HG02852 (cell line): ENCODE measurements around the gene ADORA2A.

ENCODE experiments used
- ATAC-seq: cut with Tn5 transposase; IDR thresholded peaks from one replicate; pipeline ENCODE4 v1.9.1; 2021; ENCODE audit warnings: mild to moderate bottlenecking, moderate library complexity; ENCODE audit not compliant: unreplicated experiment

Gene ADORA2A

DNA sequence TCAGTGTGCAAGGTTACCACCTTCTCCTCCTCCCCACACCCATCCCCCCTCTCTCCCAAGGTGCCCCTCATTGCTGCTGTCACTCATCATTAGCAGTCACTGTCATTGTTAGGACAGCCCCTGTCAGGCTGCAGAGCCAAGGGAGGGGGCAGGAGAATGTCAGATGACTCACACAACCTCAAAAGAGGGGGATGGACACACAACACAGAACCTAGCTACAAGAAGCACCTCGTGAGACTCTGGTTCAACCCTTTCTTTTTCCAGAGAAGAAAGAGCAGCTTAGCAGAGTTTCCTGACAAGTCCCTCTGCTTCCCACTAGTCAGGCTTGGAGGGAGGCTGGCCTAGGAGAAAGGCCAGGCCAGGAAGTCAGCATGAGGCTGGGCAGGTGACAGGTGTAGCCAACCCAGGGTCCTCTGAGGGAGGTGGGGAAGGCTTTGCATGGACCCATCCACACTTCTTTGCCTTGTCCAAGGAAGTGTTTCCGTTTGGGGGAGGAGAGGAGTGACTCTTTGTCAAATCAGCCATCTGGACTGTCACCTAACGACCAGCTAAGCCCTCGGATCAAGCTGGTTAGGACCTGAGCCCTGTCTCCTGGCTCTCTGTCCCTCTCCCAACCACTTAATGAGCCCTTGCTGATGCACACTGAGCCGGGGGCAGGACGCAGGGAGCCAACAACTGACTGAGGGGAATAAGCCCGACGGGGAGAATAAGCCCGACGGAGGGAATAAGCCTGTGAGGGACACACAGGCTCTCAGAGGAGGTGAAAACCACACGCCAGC lies 18.3 kb downstream of the ADORA2A start:
- ATAC-seq: no peak

DNA sequence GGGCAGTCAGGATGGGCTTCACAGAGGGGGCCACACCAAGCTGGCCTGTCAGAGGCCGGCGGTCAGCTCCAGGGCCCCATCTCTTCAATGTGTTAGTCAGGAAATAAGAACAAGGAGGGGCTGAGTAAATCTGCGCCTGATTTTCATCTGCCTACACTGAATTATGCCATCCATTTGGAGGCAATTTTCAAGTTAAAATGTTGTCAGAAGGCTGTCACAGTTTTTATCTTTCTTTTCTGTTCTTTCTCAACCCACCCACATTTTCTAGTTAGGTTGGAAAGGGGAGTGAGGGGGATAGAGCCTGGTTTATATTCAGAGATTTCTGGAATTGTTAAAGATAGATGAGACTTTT lies 18.8 kb downstream of the ADORA2A start:
- ATAC-seq: no peak

DNA sequence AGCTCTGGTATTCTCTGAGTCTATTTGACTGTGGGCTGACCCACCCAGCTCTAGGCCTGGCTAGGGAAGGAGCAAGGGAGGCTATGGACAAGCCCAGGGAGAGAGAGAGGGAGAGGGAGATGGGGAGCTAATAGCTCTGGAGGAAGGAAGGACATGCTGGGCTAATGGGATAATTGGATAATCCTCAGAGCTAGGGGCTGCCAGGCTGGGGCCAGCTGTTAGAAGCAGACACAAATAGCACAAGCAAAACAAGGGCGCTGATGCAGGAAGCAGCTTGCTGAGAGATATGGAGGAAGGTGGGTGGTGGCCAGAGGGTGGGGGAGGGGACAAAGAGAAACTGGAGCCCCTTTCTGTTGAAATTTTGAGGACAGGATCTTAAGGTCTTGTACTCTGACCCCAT lies 23.2 kb downstream of the ADORA2A start:
- ATAC-seq: no peak

DNA sequence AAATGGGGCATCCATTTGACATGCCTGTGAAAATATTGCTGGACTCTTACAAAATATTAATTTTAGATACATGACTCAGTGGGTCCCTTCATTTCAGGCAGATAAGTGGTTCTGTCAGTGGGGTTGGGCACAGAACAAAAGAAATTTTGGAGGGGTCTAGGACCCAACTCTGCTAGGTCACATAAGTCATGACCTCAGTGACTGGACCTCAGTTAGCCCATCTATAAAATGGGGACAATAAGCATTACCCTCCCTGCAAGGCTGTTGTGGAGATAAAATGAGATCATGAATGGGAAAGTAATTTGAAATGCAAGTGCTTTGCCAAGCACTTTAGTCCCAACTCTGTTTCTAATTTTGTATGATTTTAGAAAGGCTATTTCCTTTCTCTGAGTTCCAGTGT lies 23.8 kb downstream of the ADORA2A start:
- no peak for ATAC-seq

DNA sequence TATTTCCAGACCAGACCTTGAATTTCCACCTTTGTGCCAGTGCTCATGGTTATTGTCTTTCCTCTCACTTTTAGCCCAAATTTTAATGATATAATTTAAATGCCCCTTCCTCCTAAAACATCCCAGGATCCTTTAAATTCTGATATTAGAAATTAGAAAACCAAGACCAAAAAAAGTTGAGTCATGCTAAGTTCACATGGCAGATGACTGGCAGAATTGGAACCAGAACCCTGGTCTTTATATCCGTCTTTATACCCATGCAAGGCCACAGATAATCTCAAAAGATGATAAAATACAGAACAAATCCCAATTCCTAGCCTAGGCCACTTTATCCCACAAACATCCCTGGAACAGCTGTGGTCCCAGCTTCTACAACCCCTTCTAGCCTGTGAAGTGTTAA lies 26.5 kb downstream of the ADORA2A start:
- ATAC-seq: no peak

DNA sequence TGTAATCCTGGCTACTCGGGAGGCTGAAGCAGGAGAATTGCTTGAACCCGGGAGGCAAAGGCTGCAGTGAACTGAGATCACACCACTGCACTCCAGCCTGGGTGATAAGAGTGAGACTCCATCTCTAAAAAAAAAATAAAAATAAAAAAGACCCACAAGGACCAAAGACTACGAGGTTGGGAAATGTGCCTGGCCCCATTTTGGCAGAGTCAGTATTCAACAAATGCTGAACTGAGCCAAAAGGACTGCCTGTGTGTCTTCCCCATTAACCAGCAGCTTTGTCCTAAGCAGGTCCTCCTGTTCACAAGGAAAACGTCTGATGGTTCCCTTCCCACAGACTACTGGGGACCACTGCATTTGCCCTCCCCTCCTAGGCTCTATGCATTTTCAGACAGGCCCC lies 27.6 kb downstream of the ADORA2A start:
- no peak for ATAC-seq

DNA sequence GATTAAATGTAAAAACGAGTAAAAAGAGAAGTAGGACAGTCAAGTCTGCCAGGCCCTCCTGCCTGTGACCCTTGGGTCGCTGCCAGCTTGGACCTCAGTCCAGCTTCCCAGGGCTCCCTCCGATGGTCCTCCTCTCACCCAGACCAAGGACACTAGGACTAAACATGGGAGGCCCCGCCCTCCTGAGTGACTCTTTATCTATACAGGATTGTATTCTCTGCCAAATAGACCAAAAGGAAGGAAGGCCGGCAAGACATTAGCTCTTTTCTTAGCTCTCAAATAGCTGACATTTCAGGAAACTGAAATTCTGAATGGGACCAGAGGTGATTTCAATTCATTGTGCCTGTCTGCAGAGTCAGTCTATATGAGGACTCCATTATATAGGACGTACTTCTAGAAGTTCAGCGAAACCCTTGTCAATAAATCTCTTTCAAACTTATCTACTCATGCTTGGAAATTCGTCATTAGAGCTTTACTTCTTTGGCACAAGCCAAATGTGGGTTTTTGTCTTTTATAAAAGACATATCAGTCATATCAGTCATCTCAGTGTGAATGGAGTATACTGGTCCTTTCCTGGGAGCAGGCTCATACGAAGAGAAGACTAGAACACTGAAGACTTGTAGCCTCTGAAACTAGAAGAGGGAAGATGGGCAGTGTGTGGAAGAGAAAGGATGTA lies 28.5 kb downstream of the ADORA2A start:
- no peak for ATAC-seq

DNA sequence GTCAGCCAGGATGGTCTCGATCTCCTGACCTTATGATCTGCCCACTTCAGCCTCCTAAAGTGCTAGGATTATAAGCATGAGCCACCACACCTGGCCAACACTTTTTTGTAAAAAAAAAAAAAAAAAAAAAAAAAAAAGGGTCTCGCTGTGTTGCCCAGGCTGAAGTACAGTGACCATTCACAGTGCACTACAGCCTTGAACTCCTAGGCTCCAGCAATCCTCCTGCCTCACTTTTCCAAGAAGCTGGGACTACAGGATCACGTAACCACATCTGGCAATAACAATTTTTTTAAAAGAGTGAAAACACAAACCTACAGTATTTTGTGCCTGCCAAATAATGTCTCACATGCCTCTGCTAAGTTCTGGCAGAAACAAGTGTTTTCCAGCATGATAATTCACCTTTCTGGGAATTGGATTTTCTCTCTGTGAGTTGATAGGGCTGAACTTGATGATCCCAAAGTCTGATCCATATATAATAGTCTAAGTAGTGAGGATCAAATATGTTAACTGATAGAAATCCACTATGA lies 30.6 kb downstream of the ADORA2A start:
- ATAC-seq: no peak

DNA sequence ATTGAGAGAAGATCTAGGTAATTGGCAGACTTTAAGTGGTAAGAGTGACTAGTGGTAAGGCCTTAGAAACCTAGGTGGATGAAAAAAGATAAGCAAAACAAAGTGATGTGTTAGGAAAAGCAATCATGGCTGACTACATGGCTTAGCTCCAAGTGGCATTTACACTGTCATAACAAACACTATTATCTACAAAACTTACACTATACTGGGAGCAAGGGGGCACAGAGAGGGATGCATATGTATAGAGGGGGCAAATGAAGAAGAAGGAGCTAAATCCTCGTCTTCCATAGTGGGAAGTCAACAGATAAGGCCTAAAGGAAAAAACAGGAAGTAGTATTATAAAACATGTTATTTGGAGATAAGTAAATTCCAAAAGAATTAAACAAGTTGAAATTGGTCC lies 32.5 kb downstream of the ADORA2A start:
- ATAC-seq: no peak

DNA sequence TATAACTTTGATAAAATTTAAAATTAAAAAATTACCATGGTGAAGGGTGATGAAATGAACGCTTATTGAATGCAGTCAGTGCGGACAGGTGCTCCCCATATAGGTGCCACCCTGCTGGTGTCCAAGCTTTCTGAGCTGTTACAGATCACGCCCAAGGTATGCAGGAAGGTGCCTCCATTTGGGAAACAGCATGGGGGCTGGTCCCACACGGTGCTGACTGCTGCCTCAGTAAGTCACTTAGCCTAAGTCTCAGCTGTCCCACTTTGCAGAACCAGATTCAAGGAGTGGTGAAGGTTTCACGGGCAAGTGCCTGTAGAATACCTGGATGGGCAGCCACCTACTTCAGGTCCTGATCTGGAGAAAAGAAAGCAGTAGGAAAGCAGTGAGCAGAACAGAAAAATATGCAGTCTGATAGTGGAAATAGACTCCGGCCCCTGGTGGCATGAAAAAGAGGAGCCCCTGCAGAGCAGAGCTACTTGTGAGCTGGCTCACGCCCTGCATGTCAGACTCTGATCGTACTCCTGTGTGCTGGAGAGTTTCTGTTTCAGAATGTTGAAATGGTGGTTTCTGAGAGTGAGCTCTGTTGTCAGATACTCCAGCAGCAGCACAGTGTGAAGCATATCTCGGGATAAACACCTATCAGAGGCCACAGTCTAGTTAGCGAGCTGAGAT lies 33.2 kb downstream of the ADORA2A start:
- ATAC-seq: no peak

DNA sequence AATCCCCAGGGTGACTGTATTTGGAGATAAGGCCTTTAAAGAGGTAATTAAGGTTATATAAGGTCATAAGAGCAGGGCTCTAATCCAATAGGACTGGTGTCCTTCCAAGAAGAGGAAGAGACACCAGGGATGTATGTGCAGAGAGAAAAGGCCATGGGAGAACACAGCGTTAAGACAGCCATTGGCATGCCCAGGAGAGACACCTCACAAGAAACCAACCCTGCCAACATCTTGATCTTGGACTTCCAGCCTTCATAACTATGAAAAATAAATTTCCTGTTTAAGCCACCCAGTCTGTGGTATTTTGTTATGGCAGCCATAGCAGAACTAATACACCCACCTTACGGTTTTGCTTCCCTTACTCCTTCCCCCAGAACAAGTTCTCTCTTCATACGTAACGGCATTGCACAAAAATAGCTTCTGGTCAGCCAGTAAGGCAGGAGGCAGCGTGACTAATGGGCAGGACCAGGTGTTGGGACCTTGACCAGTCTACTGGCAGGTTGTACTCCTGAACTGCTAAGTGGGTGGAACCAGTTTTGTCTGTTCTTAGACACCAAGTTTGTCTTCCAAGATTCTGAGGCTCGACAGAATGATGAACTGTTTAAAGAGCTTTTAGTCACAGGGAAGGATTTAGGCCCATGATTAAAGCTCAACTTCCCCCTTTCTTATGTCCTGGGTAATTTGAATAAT lies 35.8 kb downstream of the ADORA2A start:
- no peak for ATAC-seq

DNA sequence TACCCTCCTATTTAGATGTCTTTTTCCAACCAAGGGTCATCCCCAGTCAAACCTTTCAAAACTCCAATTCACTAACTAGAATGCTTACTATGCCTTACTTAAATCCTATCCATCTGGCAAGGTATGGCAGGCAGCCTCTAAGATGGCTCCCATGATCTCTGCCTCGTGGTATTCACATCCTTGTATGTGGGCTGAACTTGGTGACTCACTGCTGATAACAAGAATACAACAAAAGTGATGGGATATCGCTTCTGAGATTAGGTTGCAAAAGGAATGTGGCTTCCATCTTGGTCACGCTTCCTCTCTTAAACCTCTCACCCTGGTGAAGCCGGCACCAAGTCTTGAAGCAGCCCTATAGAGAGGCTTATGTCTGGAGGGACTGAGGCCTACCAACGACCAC lies 38.2 kb downstream of the ADORA2A start:
- no peak for ATAC-seq

DNA sequence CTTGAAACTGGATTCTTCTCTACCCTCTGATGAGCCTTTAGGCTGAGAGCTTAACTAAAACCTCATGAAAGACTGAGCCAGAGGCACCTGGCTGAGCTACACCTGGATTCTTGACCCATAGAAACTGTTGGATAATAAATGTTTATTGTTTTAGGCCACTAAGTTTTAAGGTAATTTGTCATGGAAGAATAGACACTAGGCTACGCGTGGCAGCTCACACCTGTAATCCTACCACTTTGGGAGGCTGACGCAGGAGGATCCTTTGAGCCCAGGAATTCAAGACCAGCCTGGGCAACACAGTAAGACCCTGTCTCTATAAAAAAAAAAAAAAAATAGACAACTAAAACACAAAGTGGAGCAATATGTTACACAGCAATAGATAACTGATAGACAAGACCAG lies 38.6 kb downstream of the ADORA2A start:
- ATAC-seq: no peak

DNA sequence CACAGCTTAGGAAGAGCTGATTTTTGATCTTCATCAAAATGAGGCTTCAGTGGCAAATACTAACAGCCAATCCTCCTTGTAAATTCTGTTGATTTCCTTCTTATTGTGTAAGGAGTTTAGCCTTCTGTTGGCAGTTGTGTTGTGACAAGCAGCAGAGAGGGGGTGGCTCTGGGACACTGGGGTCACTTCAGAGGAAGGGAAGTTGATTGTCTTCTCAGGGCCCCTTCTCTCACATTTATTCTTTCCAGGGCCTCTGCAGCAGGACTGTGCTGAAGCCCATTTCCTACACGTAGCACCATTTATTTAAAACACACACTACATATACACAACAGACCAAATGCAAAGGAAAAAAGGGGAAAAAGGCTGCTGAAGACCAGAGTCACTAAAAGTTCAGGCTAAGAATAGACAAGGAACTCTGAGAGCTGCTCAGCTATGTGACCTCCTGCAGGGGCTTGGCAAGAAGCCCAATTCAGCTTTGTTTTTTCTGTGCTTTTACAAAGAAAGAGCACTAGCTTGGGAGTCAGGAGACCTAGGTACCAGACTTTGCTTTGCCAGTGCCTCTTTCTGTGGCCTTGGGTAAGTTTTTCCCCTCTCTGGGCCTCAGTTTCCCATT lies 39.4 kb downstream of the ADORA2A start:
- no peak for ATAC-seq

DNA sequence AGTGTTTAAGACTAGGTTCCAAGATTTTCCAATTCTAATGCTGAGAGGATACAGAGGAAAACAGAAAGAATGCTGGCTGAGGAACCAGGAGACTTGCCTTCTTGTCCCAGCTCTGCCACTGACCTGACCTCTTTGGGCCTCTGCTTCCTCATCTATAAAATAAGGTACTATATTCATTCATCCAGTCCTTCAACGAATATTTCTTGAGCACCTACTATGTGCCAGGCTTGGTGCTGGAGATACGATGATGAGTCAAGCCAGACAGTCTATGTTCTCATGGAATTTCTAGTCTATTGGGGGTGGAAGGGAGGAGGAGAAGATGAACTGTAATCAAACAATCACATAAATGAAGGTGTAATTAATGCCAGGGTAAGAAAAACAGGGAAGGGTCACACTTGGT lies 39.9 kb downstream of the ADORA2A start:
- no peak for ATAC-seq

DNA sequence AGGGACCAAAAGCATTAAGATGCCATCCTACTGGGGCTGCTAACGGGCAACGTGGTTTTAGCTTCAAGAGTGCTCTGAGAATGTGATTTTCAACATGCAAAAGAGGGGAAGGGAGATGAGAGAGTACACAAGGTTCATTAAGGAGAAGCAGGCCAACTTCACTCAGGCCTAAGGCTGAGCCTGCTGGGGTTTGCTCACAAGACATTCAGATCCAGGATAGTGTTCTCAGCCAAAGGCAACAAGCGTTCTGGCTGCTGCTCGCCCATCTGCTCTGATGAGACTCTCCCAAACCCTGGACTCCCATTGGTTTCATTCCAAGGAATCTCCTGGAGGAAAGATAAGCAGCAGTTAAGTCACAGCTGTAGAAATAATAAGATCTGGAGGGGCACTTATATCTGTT lies 44.2 kb downstream of the ADORA2A start:
- ATAC-seq: no peak

DNA sequence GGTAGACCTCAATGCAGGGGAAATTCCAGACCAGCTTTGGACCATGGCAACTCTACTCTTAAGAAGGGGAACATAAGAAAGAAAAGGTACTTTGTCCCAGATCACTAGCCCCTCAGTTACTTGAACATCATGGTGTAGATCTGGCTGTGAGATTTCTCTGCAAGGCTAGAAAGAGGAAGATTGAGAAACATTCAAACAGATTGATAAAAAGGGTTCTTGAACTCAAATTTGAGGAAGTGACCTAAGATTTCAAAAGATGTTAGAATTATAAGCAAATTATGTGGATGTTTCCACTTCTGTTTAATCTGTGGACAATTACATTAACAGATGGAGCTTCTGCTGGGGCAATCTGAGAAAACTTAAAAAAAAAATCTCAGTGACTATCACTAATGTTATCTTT lies 45.9 kb downstream of the ADORA2A start:
- no peak for ATAC-seq

DNA sequence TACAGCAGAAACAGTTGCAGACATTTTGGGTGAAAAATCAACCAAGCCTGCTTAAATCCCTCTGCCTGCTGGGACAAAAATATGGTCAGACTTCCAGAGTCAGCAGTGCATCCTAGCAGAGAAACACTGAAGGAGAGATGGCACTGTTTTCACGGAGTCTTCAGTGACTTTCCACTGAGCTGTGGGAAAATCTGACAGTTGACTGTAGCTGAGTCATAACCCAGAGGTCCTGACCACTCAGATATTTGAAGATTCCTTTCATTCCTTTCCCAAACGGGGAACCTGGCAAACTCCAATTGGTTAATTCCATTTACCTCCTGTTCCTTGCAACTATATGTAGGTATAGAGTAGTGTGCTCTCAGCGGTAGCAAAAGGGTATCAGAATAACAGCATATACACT lies 46.8 kb downstream of the ADORA2A start:
- ATAC-seq: no peak

DNA sequence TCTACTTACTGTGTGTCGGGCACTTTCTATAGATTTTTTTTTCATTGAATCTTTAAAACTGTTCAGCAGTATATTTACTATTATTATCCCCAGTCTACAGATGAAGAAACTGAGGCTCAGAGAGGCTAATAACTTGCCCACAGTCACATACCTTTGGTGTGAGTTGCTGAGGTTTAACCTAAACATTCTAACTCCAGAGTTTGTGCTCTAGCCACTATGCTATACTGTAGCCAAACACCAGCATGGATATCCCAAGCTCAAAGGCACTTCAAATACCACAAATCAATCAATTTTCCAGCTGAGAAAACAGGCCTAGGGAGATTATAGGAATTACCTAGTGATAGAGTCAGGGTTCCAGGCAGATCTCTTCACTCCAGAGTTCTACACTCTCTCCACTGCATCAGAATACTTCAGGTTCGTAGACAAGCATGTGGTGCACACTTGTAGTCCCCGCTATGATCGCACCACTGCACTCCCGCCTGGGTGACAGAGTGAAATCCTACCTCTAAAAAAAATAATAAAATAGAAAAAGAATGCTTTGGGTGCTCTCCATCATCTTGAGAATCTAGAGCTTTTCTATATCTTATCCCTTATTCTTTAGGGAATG lies 47.4 kb downstream of the ADORA2A start:
- ATAC-seq: no peak

DNA sequence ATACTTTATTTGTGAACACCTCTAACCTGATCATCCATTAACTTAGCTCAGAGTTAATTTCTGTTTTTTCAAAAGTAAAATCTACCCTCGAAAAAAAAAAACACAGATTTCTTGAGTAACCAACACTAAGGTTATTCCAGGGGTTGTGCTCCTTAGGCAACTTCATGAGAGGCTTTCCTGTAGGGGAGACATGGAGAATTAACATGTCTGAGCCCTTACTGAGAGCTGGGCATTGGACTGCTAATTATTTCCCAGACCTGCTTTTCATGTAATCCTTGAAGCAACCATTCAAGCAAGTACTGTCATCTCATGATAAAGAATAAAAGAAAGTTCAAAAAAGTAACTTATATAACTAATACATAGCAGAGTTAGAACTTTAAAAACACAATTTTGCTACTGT lies 54.2 kb downstream of the ADORA2A start:
- ATAC-seq: no peak

DNA sequence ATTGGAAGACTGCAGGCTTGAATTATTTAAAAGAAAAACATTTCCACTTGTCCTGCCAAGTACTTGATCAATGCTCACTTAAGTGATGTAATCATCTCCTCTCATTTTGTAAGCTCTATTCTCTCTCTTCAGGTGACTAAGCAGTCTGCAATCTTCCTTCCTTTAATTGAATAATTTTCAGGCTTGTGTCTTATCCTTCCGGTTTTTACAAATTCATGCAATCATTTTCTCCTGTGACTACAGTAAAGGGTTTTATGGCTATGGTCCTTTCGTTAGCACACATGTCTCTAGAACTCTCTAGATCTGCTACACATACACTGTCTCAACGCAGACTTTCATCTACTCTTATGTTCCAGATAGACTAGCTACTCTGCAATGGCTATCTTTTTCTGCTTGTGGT lies 55.2 kb downstream of the ADORA2A start:
- no peak for ATAC-seq
